GM19395 (cell line): ENCODE data around the gene HDGFL3.

ENCODE experiments used
- ATAC-seq: cut with Tn5 transposase; IDR thresholded peaks from one replicate; pipeline ENCODE4 v1.9.1; 2021; ENCODE audit warnings: mild to moderate bottlenecking, moderate library complexity; ENCODE audit not compliant: unreplicated experiment

The HDGFL3 gene

GRCh38 chr15:83132861-83133523, 74.6 kb downstream of the HDGFL3 start:
- no peak for ATAC-seq

- no peak for ATAC-seq
Observed at GRCh38 chr15:83129791-83130190, 77.8 kb downstream of the HDGFL3 start.

GRCh38 chr15:83127547-83128150, 80.0 kb downstream of the HDGFL3 start:
- ATAC-seq: no peak

- ATAC-seq: no peak
Observed at GRCh38 chr15:83123529-83123928, 84.1 kb downstream of the HDGFL3 start.

GRCh38 chr15:83119968-83120581, 87.5 kb downstream of the HDGFL3 start:
- ATAC-seq: no peak

GRCh38 chr15:83118968-83119367, 88.7 kb downstream of the HDGFL3 start:
- ATAC-seq: no peak

GRCh38 chr15:83118291-83118827, 89.3 kb downstream of the HDGFL3 start:
- ATAC-seq: no peak

- peak; percentile 57 for ATAC-seq
Observed at GRCh38 chr15:83115831-83116565, 91.6 kb downstream of the HDGFL3 start.

GRCh38 chr15:83115410-83115809, 92.2 kb downstream of the HDGFL3 start:
- no peak for ATAC-seq

GRCh38 chr15:83114856-83115255, 92.8 kb downstream of the HDGFL3 start:
- no peak for ATAC-seq

GRCh38 chr15:83113881-83114674, 93.5 kb downstream of the HDGFL3 start:
- no peak for ATAC-seq

- no peak for ATAC-seq
Observed at GRCh38 chr15:83112956-83113299, 94.7 kb downstream of the HDGFL3 start.

GRCh38 chr15:83112233-83112955, 95.2 kb downstream of the HDGFL3 start:
- ATAC-seq: no peak

- no peak for ATAC-seq
Observed at GRCh38 chr15:83111149-83111548, 96.5 kb downstream of the HDGFL3 start.

GRCh38 chr15:83110381-83110780, 97.2 kb downstream of the HDGFL3 start:
- no peak for ATAC-seq

- no peak for ATAC-seq
Observed at GRCh38 chr15:83109532-83109931, 98.1 kb downstream of the HDGFL3 start.

- peak; percentile 80 for ATAC-seq
Observed at GRCh38 chr15:83108266-83109219, 99.1 kb downstream of the HDGFL3 start.

- ATAC-seq: no peak
Observed at GRCh38 chr15:83107841-83108181, 99.8 kb downstream of the HDGFL3 start.
